ENCODE results near the gene FHIT. TPM values are rescaled to one million over a fixed set of nuclear protein-coding genes. Genes with fewer than 3 reads are reported as not detected.

The FHIT gene
- total and polyA plus RNA-seq, 4 donors, result 6.9 to 16.5 (median 9.9) TPM

GRCh38 chr3:59908701-59909100, 1342.6 kb downstream of the FHIT start:
- Histone ChIP-seq H3K27me3 (ENCODE audit: control insufficient read depth, insufficient read depth, low read length) (no peaks in the 10 kb centered on the region), H3K36me3 (ENCODE audit: control insufficient read depth, insufficient read depth, low read length) (no peaks in the 10 kb centered on the region), H3K4me3 (ENCODE audit: low read depth, low read length) (no peak overlapping the region), H3K9me3 (ENCODE audit: control insufficient read depth, insufficient read depth, low read length) (peaks cover 2% of the 10 kb centered on the region), H3K27ac (ENCODE audit: low read depth, low read length) (no peak overlapping the region), H3K4me1 (ENCODE audit: control insufficient read depth, insufficient read depth, low read length) (no peaks in the 10 kb centered on the region)
- DNase-seq (ENCODE audit: low read depth in 4 of 6, low spot score in 6 of 6), result no peak
- 80% methylated on average over 2 of the region's 2 CpGs for WGBS (ENCODE audit: insufficient coverage)

- no peak overlapping the region for H3K27ac ChIP-seq (ENCODE audit: low read depth, low read length)
- WGBS (ENCODE audit: insufficient coverage), result 83% methylated on average over 2 of the region's 2 CpGs
Observed at GRCh38 chr3:59908280-59908679, 1343.0 kb downstream of the FHIT start.

DNA sequence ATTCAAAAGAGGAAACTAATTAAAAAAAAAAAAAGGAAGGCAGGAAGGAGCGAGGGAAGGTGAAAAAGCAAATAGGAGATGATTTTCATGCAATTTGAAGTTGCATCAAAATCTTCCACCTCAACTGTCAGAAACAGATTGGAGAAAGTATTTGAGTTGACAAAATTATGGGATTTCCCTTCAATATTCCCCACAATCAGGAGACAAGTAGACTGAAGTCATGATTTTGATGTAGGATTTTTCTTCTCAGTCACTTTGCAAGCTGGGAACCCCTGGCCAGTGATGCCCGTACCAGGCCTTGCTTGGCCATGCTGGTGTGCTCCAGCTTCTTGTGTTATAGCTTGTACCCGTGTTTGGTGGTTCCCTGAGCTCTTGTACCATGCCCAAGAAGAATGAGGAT, 1347.0 kb downstream of the FHIT start:
- Histone ChIP-seq H3K9me3 (ENCODE audit: control insufficient read depth, insufficient read depth, low read length) (peaks cover 2% of the 10 kb centered on the region), H3K4me3 (ENCODE audit: low read depth, low read length) (no peak overlapping the region), H3K36me3 (ENCODE audit: control insufficient read depth, insufficient read depth, low read length) (no peaks in the 10 kb centered on the region), H3K4me1 (ENCODE audit: control insufficient read depth, insufficient read depth, low read length) (no peaks in the 10 kb centered on the region), H3K27ac (ENCODE audit: low read depth, low read length) (no peak overlapping the region), H3K27me3 (ENCODE audit: control insufficient read depth, insufficient read depth, low read length) (no peaks in the 10 kb centered on the region)
- no peak for DNase-seq (ENCODE audit: low read depth in 4 of 6, low spot score in 6 of 6)
- WGBS (ENCODE audit: insufficient coverage), result 91% methylated on average over 2 of the region's 3 CpGs

More at GRCh38 chr3:59908280-59908679, 1343.0 kb downstream of the FHIT start:
- no peaks in the 10 kb centered on the region for H3K36me3 ChIP-seq (ENCODE audit: control insufficient read depth, insufficient read depth, low read length)
- no peaks in the 10 kb centered on the region for H3K4me1 ChIP-seq (ENCODE audit: control insufficient read depth, insufficient read depth, low read length)
- no peak for DNase-seq (ENCODE audit: low read depth in 4 of 6, low spot score in 6 of 6)
- no peak overlapping the region for H3K4me3 ChIP-seq (ENCODE audit: low read depth, low read length)
- no peaks in the 10 kb centered on the region for H3K27me3 ChIP-seq (ENCODE audit: control insufficient read depth, insufficient read depth, low read length)
- H3K9me3 ChIP-seq (ENCODE audit: control insufficient read depth, insufficient read depth, low read length), result peaks cover 2% of the 10 kb centered on the region

DNA sequence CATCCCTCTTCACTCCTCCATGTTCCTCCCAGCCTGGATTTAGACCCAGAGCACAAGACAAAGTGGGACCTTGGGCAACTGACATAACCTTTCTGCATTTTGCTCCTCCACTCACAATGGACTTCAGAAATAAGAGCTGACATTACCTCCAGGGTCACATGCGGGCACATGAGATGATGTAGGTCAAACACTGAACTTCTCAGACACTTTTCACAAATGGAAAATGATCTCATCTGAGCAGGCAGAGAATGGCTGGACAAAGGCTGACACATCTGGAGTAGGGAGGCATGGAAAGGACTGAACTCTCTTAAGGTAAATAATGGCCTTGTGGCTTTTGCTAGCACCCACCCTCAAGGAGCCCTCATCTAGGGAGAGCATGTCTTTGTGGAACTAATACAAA, 1352.2 kb downstream of the FHIT start:
- Histone ChIP-seq H3K4me1 (ENCODE audit: control insufficient read depth, insufficient read depth, low read length) (no peaks in the 10 kb centered on the region), H3K4me3 (ENCODE audit: low read depth, low read length) (no peak overlapping the region), H3K27ac (ENCODE audit: low read depth, low read length) (no peak overlapping the region), H3K27me3 (ENCODE audit: control insufficient read depth, insufficient read depth, low read length) (no peaks in the 10 kb centered on the region), H3K36me3 (ENCODE audit: control insufficient read depth, insufficient read depth, low read length) (no peaks in the 10 kb centered on the region), H3K9me3 (ENCODE audit: control insufficient read depth, insufficient read depth, low read length) (no peaks in the 10 kb centered on the region)
- 100% methylated on average over 1 of the region's 1 CpG for WGBS (ENCODE audit: insufficient coverage)
- no peak for DNase-seq (ENCODE audit: low read depth in 4 of 6, low spot score in 6 of 6)

- H3K9me3 ChIP-seq (ENCODE audit: control insufficient read depth, insufficient read depth, low read length), result no peaks in the 10 kb centered on the region
- no peak overlapping the region for H3K27ac ChIP-seq (ENCODE audit: low read depth, low read length)
- H3K27me3 ChIP-seq (ENCODE audit: control insufficient read depth, insufficient read depth, low read length), result no peaks in the 10 kb centered on the region
- no peak overlapping the region for H3K4me3 ChIP-seq (ENCODE audit: low read depth, low read length)
- DNase-seq (ENCODE audit: low read depth in 4 of 6, low spot score in 6 of 6), result peak in 1 of 6 donors; percentile 28
- H3K4me1 ChIP-seq (ENCODE audit: control insufficient read depth, insufficient read depth, low read length), result no peaks in the 10 kb centered on the region
- WGBS (ENCODE audit: insufficient coverage), result 67% methylated on average over 1 of the region's 3 CpGs
- H3K36me3 ChIP-seq (ENCODE audit: control insufficient read depth, insufficient read depth, low read length), result no peaks in the 10 kb centered on the region
Observed at GRCh38 chr3:59895972-59896371, 1355.3 kb downstream of the FHIT start.

DNA sequence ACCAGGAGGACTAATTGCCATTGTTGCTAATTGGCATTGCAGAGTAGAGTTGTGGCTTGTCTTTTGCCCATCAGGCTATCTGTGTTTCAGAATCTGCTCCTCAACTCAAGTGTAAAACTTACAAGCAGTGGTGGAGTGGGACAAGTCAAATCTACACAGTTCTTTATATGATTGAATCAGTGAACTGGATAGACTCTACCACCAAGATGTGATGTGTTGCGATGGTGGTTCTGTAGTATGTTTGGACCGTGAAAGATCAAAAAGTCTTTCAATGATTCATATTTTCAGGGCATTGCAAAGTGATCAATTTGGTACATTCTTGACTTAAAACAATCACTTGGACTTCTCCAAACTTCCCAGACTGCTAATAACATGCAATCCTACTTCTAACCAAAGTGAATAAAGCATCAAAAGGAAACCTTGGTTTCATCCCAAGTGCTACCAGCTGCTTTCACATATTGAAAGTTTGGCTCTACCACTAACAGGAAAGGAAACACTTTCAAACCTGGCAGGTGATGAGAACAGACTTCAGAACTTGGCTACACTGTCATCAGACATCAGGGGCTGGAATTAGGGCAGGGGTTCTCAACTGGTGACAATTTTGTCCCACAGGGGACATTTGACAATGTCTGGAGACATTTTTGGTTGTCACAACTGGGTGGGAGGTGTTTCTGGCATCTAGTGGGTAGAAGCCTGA, 1356.7 kb downstream of the FHIT start:
- WGBS (ENCODE audit: insufficient coverage), result 100% methylated on average over 1 of the region's 2 CpGs
- Histone ChIP-seq H3K36me3 (ENCODE audit: control insufficient read depth, insufficient read depth, low read length) (no peaks in the 10 kb centered on the region), H3K4me1 (ENCODE audit: control insufficient read depth, insufficient read depth, low read length) (no peaks in the 10 kb centered on the region), H3K4me3 (ENCODE audit: low read depth, low read length) (no peak overlapping the region), H3K27ac (ENCODE audit: low read depth, low read length) (no peak overlapping the region), H3K27me3 (ENCODE audit: control insufficient read depth, insufficient read depth, low read length) (no peaks in the 10 kb centered on the region), H3K9me3 (ENCODE audit: control insufficient read depth, insufficient read depth, low read length) (no peaks in the 10 kb centered on the region)
- DNase-seq (ENCODE audit: low read depth in 4 of 6, low spot score in 6 of 6), result peak in 1 of 6 donors; percentile 66

DNA sequence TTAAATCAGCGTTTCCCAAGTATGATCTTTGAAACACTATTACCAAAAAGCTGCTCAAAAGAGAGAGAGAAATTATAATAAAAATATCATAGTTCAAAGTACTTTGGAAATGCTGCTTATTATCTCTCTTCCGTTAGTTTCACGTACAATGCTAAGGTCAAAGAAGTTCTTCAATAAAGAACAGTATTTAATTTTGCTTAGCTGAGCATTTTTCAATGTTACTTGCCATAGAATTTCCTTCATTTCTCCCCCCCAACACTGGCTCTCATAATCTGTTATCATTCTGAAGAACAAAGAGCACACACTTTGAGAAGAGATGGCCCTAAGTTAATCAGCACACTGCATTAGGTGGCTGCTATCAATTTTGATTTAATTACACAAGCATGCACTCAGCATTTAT, 1360.6 kb downstream of the FHIT start:
- no CpG with 5 or more reads among the region's 3 CpGs for WGBS (ENCODE audit: insufficient coverage)
- no peak overlapping the region for H3K27ac ChIP-seq (ENCODE audit: low read depth, low read length)
- H3K9me3 ChIP-seq (ENCODE audit: control insufficient read depth, insufficient read depth, low read length), result no peaks in the 10 kb centered on the region
- no peaks in the 10 kb centered on the region for H3K27me3 ChIP-seq (ENCODE audit: control insufficient read depth, insufficient read depth, low read length)
- no peaks in the 10 kb centered on the region for H3K4me1 ChIP-seq (ENCODE audit: control insufficient read depth, insufficient read depth, low read length)
- H3K4me3 ChIP-seq (ENCODE audit: low read depth, low read length), result no peak overlapping the region
- H3K36me3 ChIP-seq (ENCODE audit: control insufficient read depth, insufficient read depth, low read length), result no peaks in the 10 kb centered on the region
- no peak for DNase-seq (ENCODE audit: low read depth in 4 of 6, low spot score in 6 of 6)

- H3K36me3 ChIP-seq (ENCODE audit: control insufficient read depth, insufficient read depth, low read length), result no peaks in the 10 kb centered on the region
- no peak overlapping the region for H3K4me3 ChIP-seq (ENCODE audit: low read depth, low read length)
- H3K4me1 ChIP-seq (ENCODE audit: control insufficient read depth, insufficient read depth, low read length), result no peaks in the 10 kb centered on the region
- no CpG with 5 or more reads among the region's 1 CpG for WGBS (ENCODE audit: insufficient coverage)
- no peak overlapping the region for H3K27ac ChIP-seq (ENCODE audit: low read depth, low read length)
- DNase-seq (ENCODE audit: low read depth in 4 of 6, low spot score in 6 of 6), result no peak
- no peaks in the 10 kb centered on the region for H3K27me3 ChIP-seq (ENCODE audit: control insufficient read depth, insufficient read depth, low read length)
- no peaks in the 10 kb centered on the region for H3K9me3 ChIP-seq (ENCODE audit: control insufficient read depth, insufficient read depth, low read length)
Observed at GRCh38 chr3:59886790-59887189, 1364.5 kb downstream of the FHIT start.

DNA sequence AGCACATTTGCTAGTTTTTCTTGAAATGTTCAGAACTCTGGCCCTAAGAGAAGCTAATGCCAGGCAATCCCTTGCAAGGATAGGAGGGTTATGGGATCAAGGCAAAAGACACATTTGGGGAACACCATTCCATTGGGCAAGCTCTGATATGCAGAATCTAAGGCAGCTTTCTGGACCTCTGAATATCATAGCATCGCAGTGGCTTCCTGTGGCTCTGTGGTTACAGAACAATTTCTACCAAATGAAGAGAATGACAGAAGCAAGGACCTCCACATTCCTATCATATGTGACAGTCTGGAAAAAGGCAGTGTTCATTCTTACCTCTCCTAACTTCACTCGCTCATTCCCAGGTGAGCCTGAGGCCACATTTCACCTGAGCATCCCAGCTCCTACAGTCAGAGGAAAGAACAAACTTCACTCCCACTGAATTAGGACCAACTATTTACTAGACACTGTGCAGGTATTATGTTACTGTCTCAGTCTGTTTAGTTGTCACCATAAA, 1365.3 kb downstream of the FHIT start:
- Histone ChIP-seq H3K27me3 (ENCODE audit: control insufficient read depth, insufficient read depth, low read length) (no peaks in the 10 kb centered on the region), H3K4me3 (ENCODE audit: low read depth, low read length) (no peak overlapping the region), H3K36me3 (ENCODE audit: control insufficient read depth, insufficient read depth, low read length) (no peaks in the 10 kb centered on the region), H3K4me1 (ENCODE audit: control insufficient read depth, insufficient read depth, low read length) (no peaks in the 10 kb centered on the region), H3K27ac (ENCODE audit: low read depth, low read length) (no peak overlapping the region), H3K9me3 (ENCODE audit: control insufficient read depth, insufficient read depth, low read length) (no peaks in the 10 kb centered on the region)
- WGBS (ENCODE audit: insufficient coverage), result 100% methylated on average over 1 of the region's 2 CpGs
- no peak for DNase-seq (ENCODE audit: low read depth in 4 of 6, low spot score in 6 of 6)

- no peak overlapping the region for H3K4me3 ChIP-seq (ENCODE audit: low read depth, low read length)
- no peaks in the 10 kb centered on the region for H3K9me3 ChIP-seq (ENCODE audit: control insufficient read depth, insufficient read depth, low read length)
- H3K27ac ChIP-seq (ENCODE audit: low read depth, low read length), result no peak overlapping the region
- WGBS (ENCODE audit: insufficient coverage), result 89% methylated on average over 1 of the region's 4 CpGs
- no peak for DNase-seq (ENCODE audit: low read depth in 4 of 6, low spot score in 6 of 6)
- H3K36me3 ChIP-seq (ENCODE audit: control insufficient read depth, insufficient read depth, low read length), result no peaks in the 10 kb centered on the region
- H3K27me3 ChIP-seq (ENCODE audit: control insufficient read depth, insufficient read depth, low read length), result no peaks in the 10 kb centered on the region
- H3K4me1 ChIP-seq (ENCODE audit: control insufficient read depth, insufficient read depth, low read length), result no peaks in the 10 kb centered on the region
Observed at GRCh38 chr3:59885101-59885500, 1366.2 kb downstream of the FHIT start.

Data from spinal cord (tissue), 10 donors.